Lower leg skin (tissue), 4 donors: Measurements from ENCODE around the gene CREBZF. TPM values are rescaled to one million over a fixed set of nuclear protein-coding genes. Genes with fewer than 3 reads are reported as not detected.
"Not testable (repeated sequence)": the region's sequence is repeated elsewhere in the genome, so short reads cannot be mapped to it uniquely, and the experiment has no call there.

Experiments used
- DNase-seq, 2 donors: peaks; one replicate each; pipeline ENCODE4 v3.0.0-alpha.2; 2019; ENCODE audit warnings: low spot score in 2 of 2
- H3K4me3 ChIP-seq: fragments of 200-600 bp; sonication (generic); 2 replicates; pipeline ENCODE4 v1.5.1; 2017; ENCODE audit warnings: mild to moderate bottlenecking, low read depth; ENCODE audit not compliant: poor library complexity, severe bottlenecking
- POLR2A ChIP-seq, 2 donors: fragments of 450-650 bp; IDR thresholded peaks; one replicate each; pipeline ENCODE4 v1.6.1; 2016 to 2017; ENCODE audit warnings: antibody characterized with exemption in 2 of 2, mild to moderate bottlenecking in 1 of 2, moderate library complexity in 1 of 2
- WGBS, 2 donors: methylation state at CpG; one replicate each; pipeline ENCODE4 v1.1.5; 2018; 5-methylcytosine and 5-hydroxymethylcytosine counted together
- intact Hi-C: fragments of 100-400 bp; cut with DNase I; formaldehyde crosslinking; loops from one replicate; pipeline ENCODE4 v1.15.0; 2023; ENCODE audit warnings: low total_unique reads
- total RNA-seq, 4 donors: library from RNA; depleted of rRNA; stranded (reverse); fragments of >200 nt; gene quantifications; one replicate each; pipeline ENCODE4 v1.1.0, GENCODE V29; 2016
- TF ChIP-seq, protein P1 (sequence below), 3 donors: fragments of 450-650 bp; IDR thresholded peaks; one replicate each; pipeline ENCODE4 v1.5.1; 2016; ENCODE audit warnings: antibody characterized with exemption in 3 of 3, mild to moderate bottlenecking in 3 of 3, moderate library complexity in 2 of 3

The CREBZF gene
- total RNA-seq, 4 donors from 2014 or later = 43.8 to 75.1 (median 48.5) TPM

DNA sequence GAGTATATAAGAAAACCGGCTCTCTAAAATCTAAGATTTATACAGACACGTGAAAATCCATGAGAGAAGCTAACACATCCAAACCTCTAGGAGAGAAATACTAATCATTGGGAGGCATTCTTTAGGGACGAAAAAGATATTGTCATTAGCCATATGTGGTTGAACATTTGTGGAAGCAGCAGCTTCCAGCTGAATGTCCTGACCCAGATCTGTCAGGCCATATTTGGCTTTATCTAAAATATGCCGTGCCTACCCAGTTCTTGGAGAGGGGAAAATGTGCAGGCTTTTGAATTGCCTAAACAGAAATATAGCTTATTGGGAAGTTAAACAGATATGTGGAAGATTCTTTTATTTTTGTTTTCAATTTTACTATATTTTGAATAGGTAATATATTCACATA lies 14.6 kb upstream of the CREBZF start:
- H3K4me3 ChIP-seq = no peak overlapping the region
- 91 to 92% methylated on average over 4 of the region's 4 CpGs for WGBS, 2 donors
- TF ChIP-seq, protein P1, sequence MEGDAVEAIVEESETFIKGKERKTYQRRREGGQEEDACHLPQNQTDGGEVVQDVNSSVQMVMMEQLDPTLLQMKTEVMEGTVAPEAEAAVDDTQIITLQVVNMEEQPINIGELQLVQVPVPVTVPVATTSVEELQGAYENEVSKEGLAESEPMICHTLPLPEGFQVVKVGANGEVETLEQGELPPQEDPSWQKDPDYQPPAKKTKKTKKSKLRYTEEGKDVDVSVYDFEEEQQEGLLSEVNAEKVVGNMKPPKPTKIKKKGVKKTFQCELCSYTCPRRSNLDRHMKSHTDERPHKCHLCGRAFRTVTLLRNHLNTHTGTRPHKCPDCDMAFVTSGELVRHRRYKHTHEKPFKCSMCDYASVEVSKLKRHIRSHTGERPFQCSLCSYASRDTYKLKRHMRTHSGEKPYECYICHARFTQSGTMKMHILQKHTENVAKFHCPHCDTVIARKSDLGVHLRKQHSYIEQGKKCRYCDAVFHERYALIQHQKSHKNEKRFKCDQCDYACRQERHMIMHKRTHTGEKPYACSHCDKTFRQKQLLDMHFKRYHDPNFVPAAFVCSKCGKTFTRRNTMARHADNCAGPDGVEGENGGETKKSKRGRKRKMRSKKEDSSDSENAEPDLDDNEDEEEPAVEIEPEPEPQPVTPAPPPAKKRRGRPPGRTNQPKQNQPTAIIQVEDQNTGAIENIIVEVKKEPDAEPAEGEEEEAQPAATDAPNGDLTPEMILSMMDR (IDR thresholded peaks at IDR 0.05) = no peak
- no peak for TF ChIP-seq POLR2A (IDR thresholded peaks at IDR 0.05)
- no peak for DNase-seq
- intact Hi-C loops = loop anchor here (5.0 kb wide), 1 partner anchor 1388 kb away; no protein-coding TSS in a partner anchor

DNA sequence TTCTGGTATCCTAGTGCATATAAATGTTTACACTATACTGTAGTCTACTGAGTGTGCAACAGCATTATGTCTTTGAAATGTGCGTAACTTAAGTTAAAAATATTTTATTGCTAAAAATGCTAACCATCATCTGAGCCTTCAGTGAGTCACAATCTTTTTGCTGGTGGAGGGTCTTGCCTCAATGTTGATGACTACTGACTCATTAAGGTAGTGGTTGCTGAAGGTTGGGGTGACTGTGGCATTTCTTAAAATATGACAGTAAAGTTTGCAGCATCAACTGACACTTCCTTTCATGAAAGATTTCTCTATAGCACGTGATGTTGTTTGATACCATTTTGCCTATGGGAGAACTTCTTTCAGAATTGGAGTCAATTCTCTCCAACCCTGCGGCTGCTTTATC lies 8.5 kb upstream of the CREBZF start:
- WGBS, 2 donors = 89 to 92% methylated on average over 3 of the region's 3 CpGs
- DNase-seq = no peak

DNA sequence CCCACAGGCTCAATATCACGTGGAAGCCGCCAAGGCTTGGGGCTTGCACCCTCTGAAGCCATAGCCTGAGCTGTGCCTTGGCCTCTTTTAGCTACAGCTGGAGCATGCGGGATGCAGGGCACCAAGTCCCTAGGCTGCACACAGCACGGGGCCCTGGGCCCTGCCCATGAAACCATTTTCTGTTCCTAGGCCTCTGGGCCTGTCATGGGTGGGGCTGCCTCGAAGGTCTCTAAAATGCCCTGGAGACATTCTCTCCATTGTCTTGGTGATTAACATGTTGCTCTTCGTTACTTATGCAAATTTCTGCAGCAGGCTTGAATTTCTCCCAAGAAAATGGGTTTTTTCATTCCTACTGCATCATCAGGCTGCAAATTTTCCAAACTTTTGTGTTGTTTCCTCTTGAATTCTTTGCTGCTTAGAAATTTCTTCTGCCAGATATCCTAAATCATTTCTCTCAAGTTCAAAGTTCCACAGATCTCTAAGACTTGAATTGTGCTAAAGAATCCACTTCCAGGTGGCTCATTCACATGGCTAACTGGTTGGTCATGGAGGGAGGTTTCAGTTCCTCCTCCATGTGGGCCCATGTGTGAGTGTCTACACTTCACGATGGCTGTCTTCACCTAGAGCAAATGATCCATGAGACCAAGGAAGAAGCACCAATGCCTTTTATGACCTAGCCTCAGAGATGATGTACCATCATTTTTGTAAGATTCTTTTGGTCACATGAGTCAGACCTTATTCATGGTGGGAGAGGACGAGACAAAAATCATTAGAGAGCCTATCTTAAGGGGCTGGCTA lies 7.4 kb upstream of the CREBZF start:
- no peak for TF ChIP-seq POLR2A (IDR thresholded peaks at IDR 0.05)
- TF ChIP-seq, protein P1 (IDR thresholded peaks at IDR 0.05) = no peak
- intact Hi-C loops = no loop called here
- no peak for DNase-seq
- 76 to 82% methylated on average over 8 of the region's 8 CpGs for WGBS, 2 donors
- H3K4me3 ChIP-seq = no peak overlapping the region

More for the DNA sequence above, 8.5 kb upstream of the CREBZF start:
- intact Hi-C loops = no loop called here
- TF ChIP-seq, protein P1 (IDR thresholded peaks at IDR 0.05) = no peak
- TF ChIP-seq POLR2A (IDR thresholded peaks at IDR 0.05) = no peak
- no peak overlapping the region for H3K4me3 ChIP-seq

DNA sequence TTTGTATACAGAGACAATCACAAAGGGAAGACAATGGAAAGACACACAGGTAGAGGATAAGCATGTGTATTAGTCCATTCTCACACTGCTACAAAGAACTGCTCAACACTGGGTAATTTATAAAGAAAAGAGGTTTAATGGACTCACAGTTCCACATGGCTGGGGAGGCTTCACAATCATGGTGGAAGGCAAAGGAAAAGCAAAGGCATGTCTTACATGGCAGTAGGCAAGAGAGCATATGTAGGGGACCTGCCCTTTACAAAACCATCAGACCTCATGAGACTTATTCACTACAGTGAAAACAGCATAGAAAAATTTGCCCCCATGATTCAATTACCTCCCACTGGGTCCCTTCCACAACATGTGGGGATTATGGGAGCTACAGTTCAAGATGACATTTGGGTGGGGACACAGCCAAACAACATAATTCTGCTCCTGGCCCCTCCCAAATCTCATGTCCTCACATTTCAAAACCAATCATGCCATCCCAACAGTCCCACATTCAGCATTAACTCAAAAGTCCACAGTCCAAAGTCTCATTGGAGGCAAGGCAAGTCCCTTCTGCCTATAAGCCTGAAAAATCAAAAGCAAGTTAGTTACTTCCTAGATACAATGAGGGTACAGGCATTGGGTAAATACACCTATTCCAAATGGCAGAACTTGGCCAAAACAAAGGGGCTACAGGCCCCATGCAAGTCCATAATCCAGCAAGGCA lies 6.2 kb upstream of the CREBZF start:
- H3K4me3 ChIP-seq, DNase-seq, intact Hi-C loops: not testable (repeated sequence)

DNA sequence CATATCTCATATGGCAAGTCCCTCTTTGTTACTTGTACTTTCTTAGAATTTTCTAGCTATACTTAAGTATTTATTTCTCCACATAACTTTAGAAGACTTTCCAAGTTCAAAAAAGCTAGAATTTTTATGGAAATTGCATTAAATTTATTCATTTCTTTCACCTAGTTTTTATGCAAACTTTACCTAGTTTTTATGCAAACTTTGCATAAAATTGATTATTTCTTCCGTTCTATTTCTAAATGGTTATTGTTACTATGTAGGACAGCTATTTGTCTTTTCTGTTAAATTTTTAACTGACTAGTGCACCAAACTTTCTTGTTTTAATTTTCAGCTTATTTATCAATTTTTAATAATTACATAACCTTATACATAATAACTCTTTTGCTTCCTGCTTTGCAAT lies 3.2 kb upstream of the CREBZF start:
- intact Hi-C loops = no loop called here
- 96 to 97% methylated on average over 1 of the region's 1 CpG for WGBS, 2 donors
- TF ChIP-seq POLR2A (IDR thresholded peaks at IDR 0.05) = no peak
- TF ChIP-seq, protein P1 (IDR thresholded peaks at IDR 0.05) = no peak

DNA sequence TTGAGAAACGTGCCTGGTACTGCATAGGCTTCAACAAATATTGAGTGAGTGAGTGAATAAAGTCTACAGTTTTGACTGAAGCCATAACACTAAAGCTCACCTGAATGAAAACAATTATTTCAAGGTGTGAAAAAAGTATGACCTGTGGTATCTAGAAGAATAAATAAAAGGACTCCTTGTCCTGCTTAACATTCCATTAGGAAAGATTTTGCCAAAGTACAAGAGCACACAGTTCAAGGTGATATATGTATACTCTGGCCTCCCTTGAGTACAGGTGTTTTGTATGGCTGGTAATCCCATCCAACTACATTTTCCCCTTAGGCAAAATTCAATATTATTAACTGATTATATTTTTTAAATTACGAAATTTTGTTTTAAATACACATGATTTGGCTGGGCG lies 1.8 kb upstream of the CREBZF start:
- 79 to 89% methylated on average over 3 of the region's 3 CpGs for WGBS, 2 donors
- DNase-seq = no peak
- TF ChIP-seq POLR2A (IDR thresholded peaks at IDR 0.05) = no peak
- TF ChIP-seq, protein P1 (IDR thresholded peaks at IDR 0.05) = no peak
- no peak overlapping the region for H3K4me3 ChIP-seq
- intact Hi-C loops = no loop called here

More for the DNA sequence above, 3.2 kb upstream of the CREBZF start:
- DNase-seq = no peak
- H3K4me3 ChIP-seq = no peak overlapping the region
